GM19372 (cell line): Measurements from ENCODE around the gene MTUS2.

Source experiments
- ATAC-seq: cut with Tn5 transposase; IDR thresholded peaks from one replicate; pipeline ENCODE4 v1.9.1; 2021; ENCODE audit warnings: mild to moderate bottlenecking, low read depth, moderate library complexity; ENCODE audit not compliant: unreplicated experiment

The MTUS2 gene

GRCh38 chr13:29532116-29532515 lies 712.0 kb downstream of the MTUS2 start:
- no peak for ATAC-seq

GRCh38 chr13:29532821-29533220 lies 712.7 kb downstream of the MTUS2 start:
- no peak for ATAC-seq

GRCh38 chr13:29534083-29534482 lies 713.9 kb downstream of the MTUS2 start:
- no peak for ATAC-seq

- no peak for ATAC-seq
These were observed 715.8 kb downstream of the MTUS2 start for GRCh38 chr13:29535663-29536655.

GRCh38 chr13:29536853-29537252 lies 716.7 kb downstream of the MTUS2 start:
- ATAC-seq, result no peak

- no peak for ATAC-seq
These were observed 717.9 kb downstream of the MTUS2 start for GRCh38 chr13:29537736-29538651.

- ATAC-seq, result no peak
These were observed 718.5 kb downstream of the MTUS2 start for GRCh38 chr13:29538652-29539040.

- no peak for ATAC-seq
These were observed 719.7 kb downstream of the MTUS2 start for GRCh38 chr13:29539856-29540255.

- no peak for ATAC-seq
These were observed 720.2 kb downstream of the MTUS2 start for GRCh38 chr13:29540334-29540733.

- ATAC-seq, result no peak
These were observed 720.7 kb downstream of the MTUS2 start for GRCh38 chr13:29540799-29541198.

GRCh38 chr13:29541400-29541799 lies 721.3 kb downstream of the MTUS2 start:
- ATAC-seq, result no peak

GRCh38 chr13:29542381-29542780 lies 722.2 kb downstream of the MTUS2 start:
- ATAC-seq, result no peak

GRCh38 chr13:29543230-29544215 lies 723.4 kb downstream of the MTUS2 start:
- peak; percentile 89 for ATAC-seq

GRCh38 chr13:29545988-29546387 lies 725.8 kb downstream of the MTUS2 start:
- ATAC-seq, result no peak

- no peak for ATAC-seq
These were observed 726.5 kb downstream of the MTUS2 start for GRCh38 chr13:29546662-29547061.

- ATAC-seq, result no peak
These were observed 727.0 kb downstream of the MTUS2 start for GRCh38 chr13:29547153-29547552.

GRCh38 chr13:29548722-29549121 lies 728.6 kb downstream of the MTUS2 start:
- no peak for ATAC-seq

GRCh38 chr13:29550430-29550988 lies 730.4 kb downstream of the MTUS2 start:
- no peak for ATAC-seq

GRCh38 chr13:29551214-29551613 lies 731.1 kb downstream of the MTUS2 start:
- no peak for ATAC-seq
